HG03196 (cell line): Measurements from ENCODE around the gene MAGEC1.
"Not testable (repeated sequence)": the region's sequence is repeated elsewhere in the genome, so short reads cannot be mapped to it uniquely, and the experiment has no call there.

Experiments used
- ATAC-seq: cut with Tn5 transposase; IDR thresholded peaks from one replicate; pipeline ENCODE4 v1.9.1; 2021; ENCODE audit not compliant: unreplicated experiment

The MAGEC1 gene

GRCh38 chrX:141903400-141904155 is at the start of gene MAGEC1:
Gene MAGEC1 (plus strand): TSS chrX:141903894. CDS start chrX:141905073, 1,179 bp downstream.
- ATAC-seq: no peak

GRCh38 chrX:141857479-141857878 is 46.2 kb upstream of the MAGEC1 start:
- no peak for ATAC-seq

- no peak for ATAC-seq
Observed at GRCh38 chrX:141879616-141880015, 24.1 kb upstream of the MAGEC1 start.

- ATAC-seq: not testable (repeated sequence)
Observed at GRCh38 chrX:141888811-141889210, 14.9 kb upstream of the MAGEC1 start.

- ATAC-seq: no peak
Observed at GRCh38 chrX:141894733-141895132, 9.0 kb upstream of the MAGEC1 start.

- ATAC-seq: no peak
Observed at GRCh38 chrX:141897690-141898089, 6.0 kb upstream of the MAGEC1 start.

- no peak for ATAC-seq
Observed at GRCh38 chrX:141902366-141902765, 1.3 kb upstream of the MAGEC1 start.

GRCh38 chrX:141904262-141904661 is 568 bp downstream of the MAGEC1 start:
- ATAC-seq: no peak

GRCh38 chrX:141917801-141918200 is 14.1 kb downstream of the MAGEC1 start:
- no peak for ATAC-seq

- ATAC-seq: no peak
Observed at GRCh38 chrX:141924293-141924692, 20.6 kb downstream of the MAGEC1 start.

- ATAC-seq: no peak
Observed at GRCh38 chrX:141928432-141928831, 24.7 kb downstream of the MAGEC1 start.

GRCh38 chrX:141934059-141934641 is 30.5 kb downstream of the MAGEC1 start:
- ATAC-seq: no peak

- ATAC-seq: no peak
Observed at GRCh38 chrX:141935645-141936044, 32.0 kb downstream of the MAGEC1 start.

- ATAC-seq: no peak
Observed at GRCh38 chrX:141936080-141936479, 32.4 kb downstream of the MAGEC1 start.

GRCh38 chrX:141941234-141941633 is 37.5 kb downstream of the MAGEC1 start:
- ATAC-seq: no peak

GRCh38 chrX:141945426-141945825 is 41.7 kb downstream of the MAGEC1 start:
- ATAC-seq: no peak

GRCh38 chrX:141947350-141947749 is 43.7 kb downstream of the MAGEC1 start:
- ATAC-seq: no peak

- ATAC-seq: no peak
Observed at GRCh38 chrX:141952603-141953002, 48.9 kb downstream of the MAGEC1 start.

GRCh38 chrX:141958675-141959074 is 55.0 kb downstream of the MAGEC1 start:
- ATAC-seq: no peak
